GM10847 (cell line): ENCODE data around the gene B4GALNT4.

Experiments used
- POLR2A ChIP-seq: IDR thresholded peaks from 2 replicates; pipeline ENCODE4 v1.6.1; 2011; ENCODE audit not compliant: insufficient read length; ENCODE audit errors: extremely low read depth

The B4GALNT4 gene

DNA sequence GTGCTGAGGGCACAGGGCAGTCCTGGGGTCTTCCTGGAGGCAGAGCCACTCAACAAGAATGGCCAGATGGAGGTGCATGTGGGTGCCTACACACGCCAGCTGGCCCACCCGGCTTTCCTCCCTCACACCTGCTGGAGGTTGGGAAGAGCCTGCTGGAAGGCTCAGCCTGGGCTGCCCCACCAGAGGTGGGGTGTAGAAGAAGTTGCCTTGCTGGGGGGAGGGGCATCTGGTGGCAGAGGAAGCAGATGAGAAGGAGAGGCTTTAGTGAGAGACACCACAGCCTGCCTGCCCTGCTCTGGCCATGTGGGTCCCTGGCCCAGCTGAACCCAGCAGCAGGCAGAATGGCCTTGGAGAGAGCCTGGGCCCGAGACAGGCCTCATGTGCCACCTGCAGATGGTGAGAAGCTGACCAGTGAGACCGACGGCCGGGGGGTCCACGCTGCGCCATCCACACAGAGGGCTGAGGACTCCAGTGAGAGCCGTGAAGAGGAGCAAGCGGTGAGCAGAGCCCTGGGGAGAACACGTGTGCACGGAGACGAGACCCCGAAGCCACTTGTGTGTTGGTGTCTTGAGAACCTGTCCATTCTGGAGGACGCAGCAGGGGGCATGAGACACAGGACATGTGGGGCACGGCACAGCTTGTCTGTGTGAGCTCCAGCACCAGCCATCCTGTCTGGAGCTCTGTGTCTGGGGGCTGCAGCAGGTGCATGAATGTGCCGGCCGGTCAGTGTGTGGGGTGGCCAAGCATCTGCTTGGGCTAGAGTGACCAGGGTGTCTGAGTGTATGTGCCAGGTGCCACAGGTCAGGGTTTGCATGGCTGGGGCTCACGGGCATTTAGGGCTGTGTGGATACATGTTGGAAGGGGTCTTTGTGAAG is 2.7 kb downstream of the B4GALNT4 start:
- TF ChIP-seq POLR2A: no peak

DNA sequence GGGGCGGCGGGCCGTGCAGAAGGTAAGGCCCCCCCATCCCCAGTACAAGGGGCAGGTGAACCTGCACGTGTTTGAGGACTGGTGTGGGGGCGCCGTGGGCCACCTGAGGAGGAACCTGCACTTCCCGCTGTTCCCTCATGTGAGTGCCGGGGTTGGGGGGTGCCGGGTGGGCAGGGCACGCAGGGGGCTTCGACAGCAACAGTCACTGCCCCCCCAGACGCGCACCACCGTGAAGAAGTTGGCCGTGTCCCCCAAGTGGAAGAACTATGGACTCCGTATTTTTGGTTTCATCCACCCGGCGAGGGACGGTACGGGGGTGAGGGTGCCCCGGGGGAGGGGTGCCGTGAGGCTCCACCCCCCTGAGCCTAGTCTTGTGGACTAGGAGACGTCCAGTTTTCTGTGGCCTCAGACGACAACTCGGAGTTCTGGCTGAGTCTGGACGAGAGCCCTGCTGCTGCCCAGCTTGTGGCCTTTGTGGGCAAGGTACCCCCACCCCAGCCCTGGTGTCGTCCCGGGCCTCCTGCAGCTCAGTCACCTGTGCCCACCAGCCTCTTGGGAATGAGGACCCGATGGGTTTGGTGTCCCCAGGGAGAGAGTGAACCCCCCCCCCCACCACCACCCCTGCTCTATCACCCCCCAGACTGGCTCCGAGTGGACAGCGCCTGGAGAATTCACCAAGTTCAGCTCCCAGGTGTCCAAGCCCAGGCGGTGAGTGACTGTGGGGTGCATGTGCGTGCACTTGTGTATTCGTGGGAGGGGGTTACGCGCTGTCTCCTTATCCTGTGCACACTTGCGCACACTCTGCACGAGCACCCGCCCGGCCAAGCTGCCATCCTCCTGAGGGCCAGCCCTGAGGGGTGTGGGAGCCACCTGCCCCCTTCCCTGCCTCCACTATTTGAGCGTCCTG is 3.8 kb downstream of the B4GALNT4 start:
- no peak for TF ChIP-seq POLR2A

DNA sequence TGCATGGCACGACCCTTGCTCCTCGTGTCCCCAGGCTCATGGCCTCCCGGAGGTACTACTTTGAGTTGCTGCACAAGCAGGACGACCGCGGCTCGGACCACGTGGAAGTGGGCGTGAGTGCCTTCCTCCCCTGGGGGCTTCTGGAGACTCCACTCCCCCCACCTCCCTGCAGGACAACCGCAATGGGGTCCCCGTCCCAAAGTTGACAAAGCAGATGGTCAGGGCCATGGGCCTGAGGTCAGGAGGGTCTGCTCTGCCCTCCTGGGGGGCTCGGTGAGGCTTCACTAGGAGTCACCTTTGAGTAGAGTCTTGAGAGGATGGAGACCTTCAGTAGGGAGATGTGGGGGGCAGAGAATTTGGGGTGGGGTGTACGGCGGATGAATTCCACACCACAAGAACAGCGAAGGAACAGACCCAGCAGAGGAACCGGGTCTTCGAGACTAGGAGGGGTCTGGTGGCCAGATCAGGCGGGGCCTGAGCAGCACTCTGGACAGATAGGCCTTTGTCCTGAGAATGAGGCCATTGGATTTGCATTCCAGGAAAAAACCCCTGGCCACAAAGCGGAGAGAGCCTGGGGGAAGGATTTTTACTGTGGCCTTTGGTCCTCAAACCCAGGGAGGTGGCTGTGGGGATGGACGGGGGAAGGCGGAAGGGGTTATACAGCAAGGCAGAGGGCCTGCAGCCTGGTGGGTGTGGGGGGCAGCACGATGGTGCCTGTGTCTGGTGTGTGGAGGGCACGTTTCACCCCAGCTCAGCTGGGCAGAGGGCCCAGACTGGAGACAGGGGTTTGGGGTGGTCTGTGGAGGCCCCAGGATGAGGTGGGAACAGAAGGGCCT is 4.6 kb downstream of the B4GALNT4 start:
- no peak for TF ChIP-seq POLR2A

DNA sequence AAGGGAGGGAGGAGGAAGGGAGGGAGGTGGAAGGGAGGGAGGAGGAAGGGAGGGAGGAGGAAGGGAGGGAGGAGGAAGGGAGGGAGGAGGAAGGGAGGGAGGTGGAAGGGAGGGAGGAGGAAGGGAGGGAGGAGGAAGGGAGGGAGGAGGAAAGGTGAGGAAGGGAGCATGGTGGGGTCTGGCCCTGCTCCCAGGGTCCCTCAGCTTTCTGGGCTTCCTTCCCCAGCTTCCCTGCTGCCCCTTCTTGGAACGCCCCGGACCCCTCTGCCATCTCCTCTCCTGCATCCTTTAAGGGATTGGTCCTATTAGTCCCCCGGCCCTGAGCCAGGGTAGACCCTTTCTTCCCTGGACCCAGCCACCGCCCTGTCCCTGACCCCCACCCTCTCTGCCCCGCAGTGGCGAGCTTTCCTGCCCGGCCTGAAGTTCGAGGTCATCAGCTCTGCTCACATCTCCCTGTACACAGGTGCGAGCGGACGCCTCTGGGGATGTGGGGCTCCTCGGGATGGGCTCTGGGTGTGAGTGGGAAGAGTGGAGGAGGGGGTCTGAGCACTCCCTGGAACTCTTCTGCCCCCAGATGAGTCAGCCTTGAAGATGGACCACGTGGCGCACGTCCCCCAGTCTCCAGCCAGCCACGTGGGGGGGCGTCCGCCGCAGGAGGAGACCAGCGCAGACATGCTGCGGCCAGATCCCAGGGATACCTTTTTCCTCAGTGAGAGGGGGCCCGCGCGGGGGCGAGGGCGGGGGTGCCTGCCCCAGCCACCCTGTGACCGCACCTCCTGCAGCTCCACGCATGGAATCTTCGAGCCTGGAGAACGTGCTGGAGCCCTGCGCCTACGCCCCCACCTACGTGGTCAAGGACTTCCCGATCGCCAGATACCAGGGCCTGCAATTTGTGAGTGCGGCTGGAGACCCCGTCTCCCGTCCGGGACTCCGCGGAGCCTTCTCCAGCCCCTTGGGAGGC is 6.0 kb downstream of the B4GALNT4 start:
- no peak for TF ChIP-seq POLR2A

DNA sequence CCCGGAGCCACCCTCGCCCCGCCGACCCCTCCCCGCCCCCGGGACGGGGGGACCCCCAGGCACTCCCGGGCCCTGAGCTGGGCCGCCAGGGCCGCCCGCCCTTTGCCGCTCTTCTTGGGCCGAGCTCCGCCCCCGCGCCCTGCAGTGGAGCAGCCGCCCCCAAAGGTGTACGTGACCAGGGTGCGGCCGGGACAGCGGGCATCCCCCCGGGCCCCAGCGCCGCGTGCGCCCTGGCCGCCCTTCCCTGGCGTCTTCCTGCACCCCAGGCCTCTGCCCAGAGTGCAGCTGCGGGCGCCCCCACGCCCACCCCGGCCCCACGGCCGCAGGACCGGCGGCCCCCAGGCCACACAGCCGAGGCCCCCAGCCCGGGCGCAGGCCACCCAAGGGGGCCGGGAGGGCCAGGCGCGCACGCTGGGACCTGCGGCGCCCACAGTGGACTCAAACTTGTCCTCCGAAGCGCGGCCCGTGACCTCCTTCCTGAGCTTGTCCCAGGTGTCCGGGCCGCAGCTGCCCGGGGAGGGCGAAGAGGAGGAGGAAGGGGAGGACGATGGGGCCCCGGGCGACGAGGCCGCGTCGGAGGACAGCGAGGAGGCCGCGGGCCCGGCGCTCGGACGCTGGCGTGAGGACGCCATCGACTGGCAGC is 7.4 kb downstream of the B4GALNT4 start:
- no peak for TF ChIP-seq POLR2A

DNA sequence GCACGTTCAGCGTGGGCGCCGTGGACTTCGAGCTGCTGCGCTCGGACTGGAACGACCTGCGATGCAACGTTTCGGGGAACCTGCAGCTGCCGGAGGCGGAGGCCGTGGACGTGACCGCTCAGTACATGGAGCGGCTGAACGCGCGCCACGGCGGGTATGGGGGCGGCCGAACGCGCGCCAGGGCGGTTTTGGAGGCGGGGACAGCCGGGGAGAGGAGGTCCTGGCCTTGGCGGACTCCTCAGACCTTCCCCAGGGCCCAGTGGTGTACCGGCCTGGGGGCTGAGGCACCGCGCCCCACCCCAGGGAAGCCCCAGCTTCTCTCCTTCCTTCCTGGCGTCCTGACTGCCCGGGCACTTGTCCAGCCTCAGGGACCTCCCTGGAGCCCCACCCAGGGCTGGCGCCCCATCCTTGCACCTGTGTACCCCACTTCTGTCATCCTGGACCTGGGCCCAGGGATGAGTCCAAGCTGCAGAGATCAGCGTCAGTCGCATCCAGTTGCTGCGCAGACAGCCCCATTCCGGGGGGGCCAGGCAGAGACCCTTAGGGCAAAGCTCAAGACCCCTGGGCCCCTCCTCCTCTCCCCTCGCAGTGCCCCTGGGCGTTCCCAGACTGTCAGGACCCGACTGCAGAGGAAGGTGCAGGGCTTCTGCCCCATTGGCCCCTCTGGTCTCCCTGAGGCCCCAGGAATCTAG is 8.0 kb downstream of the B4GALNT4 start:
- TF ChIP-seq POLR2A: no peak

DNA sequence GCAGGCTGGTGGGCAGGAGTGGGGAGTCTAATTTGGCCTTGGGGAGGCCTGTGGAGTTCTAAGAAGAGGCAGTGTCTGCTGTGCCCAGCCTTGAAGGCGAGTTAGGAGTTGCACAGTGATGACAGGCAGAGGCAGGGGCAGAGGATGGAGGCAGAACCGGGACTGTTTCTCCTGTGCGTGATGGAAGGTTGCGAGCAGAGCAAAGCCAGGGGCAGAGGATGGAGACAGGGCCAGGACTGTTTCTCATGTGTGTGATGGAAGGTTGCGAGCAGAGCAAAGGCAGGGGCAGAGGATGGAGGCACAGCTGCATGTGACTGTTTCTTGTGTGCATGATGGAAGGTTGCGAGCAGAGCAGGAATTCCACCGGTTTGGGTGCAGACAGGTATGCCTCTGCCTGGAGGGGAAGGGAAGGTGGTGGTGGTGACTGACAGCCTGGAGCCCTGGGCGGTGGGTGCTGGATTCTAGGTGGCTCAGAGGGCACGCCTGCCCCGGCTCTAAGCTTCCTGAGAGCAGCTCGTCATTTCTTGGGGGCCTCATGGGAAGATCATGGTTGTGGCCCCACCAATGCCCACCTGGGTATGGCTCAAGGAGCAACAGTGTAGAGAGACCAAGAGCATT is 8.7 kb downstream of the B4GALNT4 start:
- no peak for TF ChIP-seq POLR2A

DNA sequence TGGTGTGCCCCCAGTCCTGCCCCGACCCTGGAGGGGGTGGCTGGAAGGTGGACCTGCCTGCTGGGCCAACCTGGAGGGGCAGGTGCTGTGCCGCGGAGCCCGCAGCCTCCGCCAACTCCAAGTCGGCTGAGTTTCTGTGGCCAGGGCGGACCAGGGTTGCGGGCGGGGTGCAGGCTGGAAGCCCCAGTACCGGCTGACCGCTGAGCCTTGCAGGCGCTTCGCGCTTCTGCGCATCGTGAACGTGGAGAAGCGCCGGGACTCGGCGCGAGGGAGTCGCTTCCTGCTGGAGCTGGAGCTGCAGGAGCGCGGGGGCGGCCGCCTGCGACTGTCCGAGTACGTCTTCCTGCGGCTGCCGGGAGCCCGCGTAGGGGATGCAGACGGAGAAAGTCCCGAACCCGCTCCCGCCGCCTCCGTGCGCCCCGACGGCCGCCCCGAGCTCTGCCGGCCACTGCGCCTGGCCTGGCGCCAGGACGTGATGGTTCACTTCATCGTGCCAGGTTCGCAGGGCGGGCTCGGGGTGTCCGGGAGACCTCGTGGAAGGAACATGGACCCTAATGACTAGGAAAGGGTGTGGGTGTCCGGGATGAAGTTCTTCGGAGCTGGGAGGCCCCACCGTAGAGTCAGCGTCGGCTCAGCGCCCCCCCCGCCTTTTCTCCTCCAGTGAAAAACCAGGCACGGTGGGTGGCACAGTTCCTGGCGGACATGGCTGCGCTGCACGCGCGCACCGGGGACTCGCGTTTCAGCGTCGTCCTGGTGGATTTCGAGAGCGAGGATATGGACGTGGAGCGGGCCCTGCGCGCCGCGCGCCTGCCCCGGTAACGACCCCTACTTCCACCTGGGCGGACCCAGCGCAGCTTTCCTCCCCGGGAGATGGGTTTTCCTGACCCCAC is 10.2 kb downstream of the B4GALNT4 start:
- TF ChIP-seq POLR2A: no peak

DNA sequence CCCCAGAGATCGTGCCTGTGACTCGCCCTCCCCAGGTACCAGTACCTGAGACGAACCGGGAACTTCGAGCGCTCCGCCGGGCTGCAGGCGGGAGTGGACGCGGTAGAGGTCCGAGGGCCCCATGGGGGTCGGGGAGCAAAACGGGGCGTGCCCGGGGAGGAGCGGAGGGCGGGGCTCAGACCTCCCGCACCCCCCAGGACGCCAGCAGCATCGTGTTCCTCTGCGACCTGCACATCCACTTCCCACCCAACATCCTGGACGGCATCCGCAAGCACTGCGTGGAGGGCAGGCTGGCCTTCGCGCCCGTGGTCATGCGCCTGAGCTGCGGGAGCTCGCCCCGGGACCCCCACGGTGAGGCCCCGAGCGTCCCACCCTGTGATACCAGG is 10.8 kb downstream of the B4GALNT4 start:
- TF ChIP-seq POLR2A: no peak

DNA sequence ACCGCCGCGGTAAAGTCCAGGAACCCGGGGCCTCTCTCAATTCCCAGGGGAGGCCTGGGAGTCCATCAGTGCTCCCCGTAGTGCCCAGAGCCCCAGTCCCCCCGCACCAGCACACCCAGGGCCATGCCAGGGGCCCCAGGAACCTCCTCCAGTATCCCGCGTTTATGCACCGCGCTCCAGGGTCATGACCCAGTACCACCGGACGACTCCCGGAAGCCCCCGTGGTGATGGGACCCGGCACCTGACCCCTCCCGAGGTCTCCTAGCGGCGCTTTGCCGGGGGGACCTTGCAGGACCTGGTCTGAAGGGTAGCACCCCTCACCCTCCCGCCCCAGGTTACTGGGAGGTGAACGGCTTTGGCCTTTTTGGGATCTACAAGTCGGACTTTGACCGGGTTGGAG is 11.2 kb downstream of the B4GALNT4 start:
- TF ChIP-seq POLR2A: no peak

DNA sequence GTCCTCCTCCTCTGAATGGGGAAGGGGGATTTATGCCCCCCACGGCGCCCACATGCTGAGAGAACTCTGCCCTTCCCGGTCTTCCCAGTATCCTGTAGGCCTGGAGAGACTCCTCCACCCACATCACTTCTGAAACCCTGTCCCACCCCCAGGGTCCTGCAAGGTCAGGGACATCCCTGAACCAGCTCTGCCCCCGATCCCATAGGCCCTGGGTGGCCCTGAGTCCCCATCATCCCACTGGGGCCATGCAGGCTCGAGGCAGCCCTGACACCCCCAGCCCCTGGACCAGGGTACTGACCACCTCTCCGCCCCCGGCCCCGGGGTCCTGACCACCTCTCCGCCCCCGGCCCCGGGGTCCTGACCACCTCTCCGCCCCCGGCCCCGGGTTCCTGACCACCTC is 11.7 kb downstream of the B4GALNT4 start:
- TF ChIP-seq POLR2A: no peak
